Fibroblast of the aortic adventitia (primary cell): ENCODE data around the gene IRS2. TPM values are rescaled to one million over a fixed set of nuclear protein-coding genes. Genes with fewer than 3 reads are reported as not detected.
A peak's percentile ranks its signal among the peaks of the same experiment; 100 is the strongest.
"Not testable (repeated sequence)": the region's sequence is repeated elsewhere in the genome, so short reads cannot be mapped to it uniquely, and the experiment has no call there.

ENCODE experiments used
- DNase-seq: peaks from one replicate; pipeline ENCODE4 v3.0.0-alpha.2; 2010; ENCODE audit warnings: low read depth
- H3K4me3 ChIP-seq: 2 replicates; pipeline ENCODE4 v1.5.1; 2011; ENCODE audit warnings: low read depth, mild to moderate bottlenecking, control low read depth, low read length, moderate library complexity
- CTCF ChIP-seq: IDR thresholded peaks from 2 replicates; pipeline ENCODE4 v1.5.1; 2011; ENCODE audit warnings: mild to moderate bottlenecking, low read length, control low read depth, inconsistent platforms; ENCODE audit not compliant: insufficient read depth
- total RNA-seq: library from RNA; depleted of rRNA; stranded (reverse); fragments of >200 nt; gene quantifications from 2 replicates; pipeline ENCODE4 v1.2.3, GENCODE V29; 2012; ENCODE audit warnings: low replicate concordance

Gene IRS2
- total RNA-seq, result 4.3 and 15.2 TPM in 2 replicates

GRCh38 chr13:109786457-109787134 is at the start of gene IRS2:
Gene IRS2 (minus strand): TSS chr13:109786583. CDS start chr13:109786053, 530 bp downstream.
- DNase-seq, result peak; percentile 87
- H3K4me3 ChIP-seq, result peak within 1 kb of the TSS; percentile 70
- no peak for TF ChIP-seq CTCF

GRCh38 chr13:109834973-109835720 is 48.8 kb upstream of the IRS2 start:
- DNase-seq, result no peak
- TF ChIP-seq CTCF, result no peak

GRCh38 chr13:109833940-109834339 is 47.6 kb upstream of the IRS2 start:
- no peak for DNase-seq
- no peak for TF ChIP-seq CTCF
- H3K4me3 ChIP-seq, result no peak overlapping the region

More at GRCh38 chr13:109834973-109835720, 48.8 kb upstream of the IRS2 start:
- H3K4me3 ChIP-seq, result no peak overlapping the region

GRCh38 chr13:109833071-109833470 is 46.7 kb upstream of the IRS2 start:
- no peak overlapping the region for H3K4me3 ChIP-seq
- DNase-seq, result no peak
- no peak for TF ChIP-seq CTCF

- not testable (repeated sequence) for DNase-seq, H3K4me3 ChIP-seq
Observed at GRCh38 chr13:109828591-109829316, 42.4 kb upstream of the IRS2 start.

GRCh38 chr13:109823201-109823600 is 36.8 kb upstream of the IRS2 start:
- H3K4me3 ChIP-seq, DNase-seq: not testable (repeated sequence)

GRCh38 chr13:109821103-109821502 is 34.7 kb upstream of the IRS2 start:
- no peak for DNase-seq
- no peak overlapping the region for H3K4me3 ChIP-seq
- no peak for TF ChIP-seq CTCF
